AG10803 (cell line): Measurements from ENCODE around the gene ZNF322.

Experiments used
- DNase-seq: peaks from one replicate; pipeline ENCODE4 v3.0.0; 2010; ENCODE audit warnings: low read depth
- H3K4me3 ChIP-seq: 2 replicates; pipeline ENCODE4 v1.5.1; 2011; ENCODE audit warnings: mild to moderate bottlenecking, low read length, control low read depth
- TF ChIP-seq, protein P1 (sequence below): conservative IDR thresholded peaks from 2 replicates; pipeline ENCODE4 v1.5.1; 2011; ENCODE audit warnings: mild to moderate bottlenecking, low read length, control low read depth, inconsistent platforms

Gene ZNF322

GRCh38 chr6:26624557-26624956 lies 35.0 kb downstream of the ZNF322 start:
- DNase-seq, result no peak
- no peak overlapping the region for H3K4me3 ChIP-seq
- TF ChIP-seq, protein P1, sequence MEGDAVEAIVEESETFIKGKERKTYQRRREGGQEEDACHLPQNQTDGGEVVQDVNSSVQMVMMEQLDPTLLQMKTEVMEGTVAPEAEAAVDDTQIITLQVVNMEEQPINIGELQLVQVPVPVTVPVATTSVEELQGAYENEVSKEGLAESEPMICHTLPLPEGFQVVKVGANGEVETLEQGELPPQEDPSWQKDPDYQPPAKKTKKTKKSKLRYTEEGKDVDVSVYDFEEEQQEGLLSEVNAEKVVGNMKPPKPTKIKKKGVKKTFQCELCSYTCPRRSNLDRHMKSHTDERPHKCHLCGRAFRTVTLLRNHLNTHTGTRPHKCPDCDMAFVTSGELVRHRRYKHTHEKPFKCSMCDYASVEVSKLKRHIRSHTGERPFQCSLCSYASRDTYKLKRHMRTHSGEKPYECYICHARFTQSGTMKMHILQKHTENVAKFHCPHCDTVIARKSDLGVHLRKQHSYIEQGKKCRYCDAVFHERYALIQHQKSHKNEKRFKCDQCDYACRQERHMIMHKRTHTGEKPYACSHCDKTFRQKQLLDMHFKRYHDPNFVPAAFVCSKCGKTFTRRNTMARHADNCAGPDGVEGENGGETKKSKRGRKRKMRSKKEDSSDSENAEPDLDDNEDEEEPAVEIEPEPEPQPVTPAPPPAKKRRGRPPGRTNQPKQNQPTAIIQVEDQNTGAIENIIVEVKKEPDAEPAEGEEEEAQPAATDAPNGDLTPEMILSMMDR, result no peak

DNA sequence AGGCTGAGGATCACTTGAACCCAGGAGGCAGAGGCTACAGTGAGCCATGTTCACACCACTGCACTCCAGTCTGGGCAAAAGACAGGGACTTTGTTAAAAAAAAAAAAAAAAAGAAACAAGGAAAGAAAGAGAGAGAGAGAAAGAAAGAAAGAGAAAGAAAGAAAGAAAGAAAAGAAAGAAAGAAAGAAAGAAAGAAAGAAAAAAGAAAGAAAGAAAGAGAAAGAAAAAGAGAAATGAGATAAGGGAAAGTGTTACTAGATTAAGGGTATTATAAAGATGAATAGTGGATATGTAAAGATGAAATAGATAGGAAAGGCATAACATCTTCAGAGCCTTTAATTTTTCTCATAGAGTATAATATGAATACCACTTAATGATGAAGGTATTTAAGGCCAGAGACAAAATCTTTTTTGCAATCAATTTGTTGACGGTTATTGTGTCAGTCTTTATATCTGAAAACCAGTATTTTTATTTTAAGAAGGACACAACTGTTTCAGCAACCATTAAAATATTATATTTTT lies 36.1 kb downstream of the ZNF322 start:
- no peak overlapping the region for H3K4me3 ChIP-seq

GRCh38 chr6:26613689-26614683 lies 45.6 kb downstream of the ZNF322 start:
- DNase-seq, result no peak
- no peak overlapping the region for H3K4me3 ChIP-seq
- TF ChIP-seq, protein P1, result no peak

More for the DNA sequence above, 36.1 kb downstream of the ZNF322 start:
- DNase-seq, result no peak
- TF ChIP-seq, protein P1, result no peak

- DNase-seq, result no peak
- TF ChIP-seq, protein P1, result no peak
- no peak overlapping the region for H3K4me3 ChIP-seq
Observed at GRCh38 chr6:26613201-26613600, 46.3 kb downstream of the ZNF322 start.

DNA sequence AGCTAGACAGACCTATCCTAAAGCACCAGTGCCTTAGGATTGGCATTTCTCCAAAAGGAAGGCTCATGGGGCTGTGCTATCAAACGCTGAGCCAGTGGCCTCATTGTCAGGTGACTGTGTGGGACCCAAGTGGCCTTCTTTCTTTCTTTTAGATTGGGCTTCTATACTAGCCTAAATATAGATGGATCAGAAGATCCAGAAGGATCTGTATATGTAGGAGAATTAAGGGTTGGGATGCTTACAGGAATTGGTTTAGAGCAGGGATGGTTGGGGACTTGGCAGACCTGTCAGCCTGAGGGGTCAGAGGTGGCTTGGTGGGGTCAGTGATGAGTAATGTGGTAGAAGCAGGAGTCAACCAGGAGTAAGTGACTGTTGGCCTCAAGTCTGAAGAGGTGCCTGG lies 47.9 kb downstream of the ZNF322 start:
- no peak overlapping the region for H3K4me3 ChIP-seq
- no peak for DNase-seq
- TF ChIP-seq, protein P1, result no peak

- no peak overlapping the region for H3K4me3 ChIP-seq
- DNase-seq, result no peak
- TF ChIP-seq, protein P1, result no peak
Observed at GRCh38 chr6:26609463-26609862, 50.1 kb downstream of the ZNF322 start.
